IPS DF 4.7 (cell line): ENCODE data around the gene WASHC2A.
"Not testable (repeated sequence)": the region's sequence is repeated elsewhere in the genome, so short reads cannot be mapped to it uniquely, and the experiment has no call there.

Experiments
- DNase-seq: peaks from one replicate; pipeline ENCODE4 v3.0.0-alpha.2; 2013; ENCODE audit warnings: low spot score; ENCODE audit errors: extremely low read depth

The WASHC2A gene

GRCh38 chr10:50067546-50068351 lies at the start of gene WASHC2A:
Gene WASHC2A, plus strand, starts transcription at chr10:50067954. Its CDS starts 52 bp downstream, at chr10:50068006.
- not testable (repeated sequence) for DNase-seq

GRCh38 chr10:50019279-50019678 lies 48.5 kb upstream of the WASHC2A start:
- DNase-seq = not testable (repeated sequence)

GRCh38 chr10:50020451-50021024 lies 47.2 kb upstream of the WASHC2A start:
- DNase-seq = not testable (repeated sequence)

- DNase-seq = no peak
Observed at GRCh38 chr10:50021646-50022045, 46.1 kb upstream of the WASHC2A start.

DNA sequence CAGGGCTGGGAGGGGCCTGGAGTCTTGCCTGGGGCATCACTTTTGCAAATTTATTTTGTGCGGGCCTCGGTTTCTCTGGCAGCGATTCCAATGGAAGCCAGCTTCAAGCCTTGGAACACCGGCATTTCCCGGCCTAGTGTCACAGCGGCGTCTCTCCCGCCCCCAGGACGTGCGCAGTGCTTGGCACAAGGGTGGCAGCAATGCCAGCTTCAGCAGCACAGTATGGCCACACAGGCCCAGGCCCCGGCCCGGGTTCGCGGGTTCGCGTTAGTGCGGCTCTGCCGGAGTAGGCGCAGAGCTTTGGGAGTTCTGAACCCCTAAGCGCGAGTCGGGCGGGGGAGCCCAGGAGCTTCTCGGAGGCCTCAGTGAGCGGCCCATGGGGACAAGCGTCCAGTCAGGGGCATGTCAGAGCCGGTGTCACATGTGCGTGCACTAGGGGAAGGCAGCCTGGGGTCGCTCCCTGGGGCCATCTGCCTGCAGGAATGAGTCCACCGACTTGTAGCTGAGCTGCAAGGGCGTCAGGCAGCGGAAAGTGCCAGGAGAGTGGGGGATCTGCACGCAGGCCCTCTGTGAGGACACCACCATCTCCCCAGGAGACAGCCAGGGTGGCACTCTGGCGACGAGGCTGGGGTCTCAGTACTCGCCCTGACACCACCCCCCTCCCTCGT lies 42.9 kb upstream of the WASHC2A start:
- not testable (repeated sequence) for DNase-seq

GRCh38 chr10:50025627-50026026 lies 42.1 kb upstream of the WASHC2A start:
- no peak for DNase-seq

DNA sequence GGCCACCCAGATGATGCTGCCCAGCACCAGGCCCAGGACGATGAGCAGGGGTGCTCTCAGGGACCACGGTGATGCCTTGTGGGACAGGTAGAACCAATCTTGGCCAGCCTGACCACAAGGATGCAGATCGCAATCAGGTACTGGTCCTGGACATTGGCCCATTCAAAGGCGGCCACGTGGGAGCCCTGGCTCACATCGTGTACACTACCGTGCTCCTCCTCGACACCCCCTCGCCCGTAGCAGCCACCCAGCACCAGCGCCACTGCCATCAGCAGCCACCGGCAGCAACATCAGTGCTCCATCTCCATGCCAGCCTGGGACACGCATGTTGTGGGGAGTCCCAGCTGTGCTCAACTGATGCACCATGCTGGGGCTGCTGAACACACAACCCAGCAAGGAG lies 40.6 kb upstream of the WASHC2A start:
- DNase-seq = no peak

- no peak for DNase-seq
Observed at GRCh38 chr10:50033481-50033880, 34.3 kb upstream of the WASHC2A start.

DNA sequence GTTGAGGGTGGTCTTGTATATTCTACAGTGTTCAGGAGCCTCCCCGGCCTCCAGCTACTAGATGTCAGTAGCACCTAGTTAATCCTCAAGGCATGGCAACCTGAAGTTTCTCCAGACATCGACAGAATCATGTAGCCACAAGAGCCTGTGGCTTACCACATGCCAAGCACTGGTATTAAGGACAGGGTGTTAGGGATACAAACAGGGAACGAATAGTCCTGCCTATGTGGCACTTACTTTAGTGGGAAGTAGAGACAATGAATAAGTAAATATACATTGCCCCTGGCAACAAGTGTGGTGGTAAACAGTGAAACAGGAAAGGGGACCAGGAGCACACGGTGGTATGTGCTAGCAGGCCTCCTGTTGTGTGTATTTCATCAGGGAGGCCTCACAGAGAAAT lies 32.4 kb upstream of the WASHC2A start:
- DNase-seq = not testable (repeated sequence)

DNA sequence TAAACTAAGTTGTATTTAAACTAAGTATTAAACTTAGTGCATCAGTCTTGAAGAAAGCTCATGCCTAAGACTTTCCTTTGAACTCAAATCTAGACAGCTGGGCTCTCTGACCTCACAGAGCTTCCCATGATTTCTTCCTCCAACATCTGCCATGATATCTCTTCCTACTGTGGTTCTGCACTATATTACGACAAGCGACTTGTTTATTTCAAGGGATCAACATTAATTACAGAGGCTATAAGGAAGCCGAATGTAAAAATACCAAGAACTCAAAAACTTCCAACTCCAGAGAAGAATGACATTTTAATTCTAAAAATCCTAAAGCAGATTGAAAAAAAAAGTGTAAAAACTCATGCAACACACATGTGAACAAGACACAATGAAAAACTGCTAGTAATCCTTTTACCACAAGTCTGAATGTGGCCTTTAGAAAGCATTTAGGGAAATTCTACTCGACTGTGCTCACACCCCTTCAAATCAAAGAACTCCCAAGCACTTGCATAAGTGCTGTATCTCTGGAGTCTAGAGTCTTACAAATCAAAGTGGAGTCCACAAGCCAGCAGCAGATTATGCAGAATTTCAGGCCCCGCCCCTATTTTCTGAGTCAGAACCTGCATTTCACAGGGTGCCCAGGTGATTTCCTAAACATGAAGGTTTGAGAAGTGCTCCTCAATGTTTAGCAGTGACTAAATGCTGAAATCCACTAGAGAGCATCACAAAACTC lies 22.7 kb upstream of the WASHC2A start:
- no peak for DNase-seq

DNA sequence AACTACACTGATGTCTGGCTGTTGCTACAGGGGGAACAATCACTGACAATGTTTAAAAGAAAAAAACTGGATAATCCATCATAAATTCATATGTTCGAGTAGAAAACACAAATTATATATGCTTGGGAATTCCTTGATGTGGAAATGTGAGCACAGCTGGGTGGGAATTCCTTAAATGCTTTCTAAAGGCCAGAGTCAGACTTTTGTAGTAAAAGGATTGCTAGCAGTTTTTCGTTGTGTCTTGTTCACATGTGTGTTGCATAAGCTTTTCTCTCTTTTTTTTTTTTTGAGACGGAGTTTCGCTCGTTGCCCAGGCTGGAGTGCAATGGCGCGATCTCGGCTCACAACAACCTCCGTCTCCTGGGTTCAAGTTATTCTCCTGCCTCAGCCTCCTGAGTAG lies 21.3 kb upstream of the WASHC2A start:
- DNase-seq = not testable (repeated sequence)

DNA sequence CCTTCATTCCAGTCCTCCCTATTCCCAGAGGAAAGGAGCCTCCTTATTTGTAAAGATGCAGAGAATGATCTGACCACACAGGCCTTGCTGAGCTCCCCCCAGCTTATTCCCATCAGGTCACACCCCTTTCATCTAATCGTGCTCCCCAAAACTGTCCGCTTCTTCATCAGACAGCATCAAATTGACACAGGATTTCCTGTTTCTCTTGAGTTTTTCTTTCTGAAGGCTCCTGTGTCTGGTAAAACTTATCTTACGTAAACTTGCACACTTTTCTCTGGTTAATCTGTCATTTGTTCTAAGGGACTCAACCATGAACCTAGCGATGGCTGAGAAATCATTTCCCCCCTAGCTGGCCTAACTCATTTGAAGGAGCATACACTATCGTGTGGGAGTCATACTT lies 20.2 kb upstream of the WASHC2A start:
- DNase-seq = not testable (repeated sequence)

GRCh38 chr10:50051995-50052660 lies 15.6 kb upstream of the WASHC2A start:
- DNase-seq = not testable (repeated sequence)

DNA sequence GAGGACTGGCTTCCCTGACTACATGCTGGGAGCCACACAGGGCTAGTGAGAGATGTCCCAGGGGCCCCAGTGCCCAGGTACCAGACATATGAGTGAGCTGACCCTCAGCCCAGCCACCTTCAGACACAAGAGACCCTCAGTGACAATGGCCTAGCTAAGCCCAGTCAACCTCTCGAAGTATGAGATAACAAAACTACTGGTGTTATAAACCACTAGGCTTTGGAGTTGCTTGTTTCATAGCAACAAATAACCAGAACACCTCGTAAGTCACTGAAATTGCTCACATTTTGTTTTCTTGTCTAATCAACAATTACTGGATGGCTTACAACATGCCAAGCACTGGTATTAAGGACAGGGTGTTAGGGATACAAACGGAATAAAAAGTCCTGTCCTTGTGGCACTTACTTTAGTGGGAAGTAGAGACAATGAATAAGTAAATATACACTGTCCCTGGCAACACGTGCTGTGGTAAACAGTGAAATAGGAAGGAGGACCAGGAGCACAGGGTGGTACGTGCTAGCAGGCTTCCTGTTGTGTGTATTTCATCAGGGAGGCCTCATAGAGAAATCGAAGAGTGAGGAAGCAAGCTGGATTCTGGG lies 14.9 kb upstream of the WASHC2A start:
- not testable (repeated sequence) for DNase-seq

DNA sequence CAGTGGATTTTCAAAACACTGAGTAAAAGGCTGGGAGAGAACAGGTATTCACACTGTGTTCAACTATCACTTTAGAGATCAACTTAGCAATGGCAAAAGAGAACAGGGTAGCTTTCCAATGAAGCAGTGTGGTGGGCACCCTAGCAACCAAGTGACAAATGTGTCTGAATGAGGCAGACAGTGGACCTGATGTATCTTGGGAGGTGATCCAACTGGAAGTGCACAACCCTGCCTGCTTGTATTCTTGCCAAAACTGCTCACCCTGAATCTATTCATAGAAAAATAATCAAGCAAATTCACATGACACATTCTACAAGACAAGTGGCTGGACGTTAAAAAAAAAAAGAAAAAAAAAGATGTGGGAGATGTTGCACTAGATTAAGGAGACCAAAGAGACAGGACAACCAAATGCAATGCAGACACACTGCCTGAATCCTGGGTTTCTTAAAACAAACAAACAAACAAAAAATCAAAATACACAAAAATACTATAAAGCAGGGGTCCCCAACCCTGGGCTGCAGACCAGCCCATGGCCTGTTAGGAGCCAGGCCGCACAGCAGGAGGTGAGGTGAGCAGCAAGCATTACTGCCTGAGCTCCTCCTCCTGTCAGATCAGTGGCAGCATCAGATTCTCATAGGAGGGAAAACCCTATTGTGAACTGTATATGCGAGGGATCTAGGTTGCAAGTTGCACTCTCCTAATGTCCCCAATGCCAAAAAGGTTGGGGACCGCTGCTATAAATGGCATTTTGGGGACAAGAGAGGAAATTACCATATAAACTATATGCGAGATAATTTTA lies 12.1 kb upstream of the WASHC2A start:
- not testable (repeated sequence) for DNase-seq

DNA sequence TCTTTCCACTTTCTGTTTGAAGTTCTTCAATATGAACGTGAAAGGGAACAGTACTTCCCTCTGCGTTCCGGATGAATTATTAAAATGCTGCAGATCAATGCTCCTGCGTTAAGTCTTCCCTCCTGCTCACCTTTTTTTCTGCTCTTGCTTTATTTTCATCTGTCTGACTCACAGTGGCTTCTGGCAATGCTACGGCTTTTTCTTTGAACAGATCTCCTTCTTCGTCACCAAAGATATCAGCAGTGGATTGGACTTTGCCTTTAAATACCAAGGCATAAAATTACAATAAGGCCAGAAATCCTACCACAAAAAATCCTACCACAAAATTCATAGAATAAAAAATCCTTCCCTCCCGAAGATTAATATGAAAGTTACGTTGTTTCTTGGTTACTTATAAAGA lies 11.1 kb upstream of the WASHC2A start:
- DNase-seq = not testable (repeated sequence)

DNA sequence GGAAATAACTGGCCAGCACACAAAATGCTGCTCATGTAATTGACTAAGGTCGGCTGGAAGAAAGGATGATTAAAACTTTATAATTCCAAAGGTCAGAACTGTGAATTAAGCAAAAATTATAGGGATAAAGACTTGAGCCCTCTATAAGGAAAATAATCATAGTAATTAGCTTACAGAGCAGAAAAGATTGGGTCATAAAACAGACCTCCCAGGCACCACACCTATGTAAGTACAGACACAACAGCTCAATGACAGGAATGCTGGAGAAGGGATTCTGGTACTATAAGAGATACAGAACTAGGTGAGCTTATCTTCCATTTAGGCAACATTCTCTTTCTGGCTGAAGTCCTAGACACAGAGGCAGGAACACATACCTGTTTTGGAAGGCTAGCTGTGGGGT lies 9.0 kb upstream of the WASHC2A start:
- not testable (repeated sequence) for DNase-seq

DNA sequence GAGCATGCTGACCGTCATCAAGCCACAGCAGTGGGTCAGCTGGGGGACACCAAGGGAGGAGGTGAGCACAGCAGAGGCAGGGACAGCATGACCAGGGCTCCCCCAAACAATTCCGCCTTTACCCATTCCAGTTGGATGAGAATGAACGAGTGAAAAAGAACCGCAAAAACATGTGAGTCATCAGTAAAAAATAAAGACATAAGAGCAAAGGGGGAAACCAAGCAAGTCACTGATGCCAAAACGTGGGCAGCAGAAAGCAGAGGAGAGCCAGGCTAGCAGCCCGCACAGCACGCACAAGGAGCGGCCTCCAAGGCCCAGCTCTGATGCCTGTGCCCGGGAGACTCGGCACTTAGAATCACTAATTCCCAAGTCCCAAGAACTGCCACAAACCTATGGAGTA lies 7.8 kb upstream of the WASHC2A start:
- not testable (repeated sequence) for DNase-seq

GRCh38 chr10:50061548-50061947 lies 6.2 kb upstream of the WASHC2A start:
- not testable (repeated sequence) for DNase-seq

GRCh38 chr10:50063100-50063499 lies 4.7 kb upstream of the WASHC2A start:
- DNase-seq = no peak
